NCI-H2196 treated with DMSO at 0.1 percent for 48 hours (cell line): ENCODE measurements around the gene LRP1B.

Experiments
- DNase-seq: peaks from one replicate; lab custom pipeline; 2025; ENCODE audit not compliant: unreplicated experiment; lab: John Stamatoyannopoulos, UW

LRP1B gene

DNA sequence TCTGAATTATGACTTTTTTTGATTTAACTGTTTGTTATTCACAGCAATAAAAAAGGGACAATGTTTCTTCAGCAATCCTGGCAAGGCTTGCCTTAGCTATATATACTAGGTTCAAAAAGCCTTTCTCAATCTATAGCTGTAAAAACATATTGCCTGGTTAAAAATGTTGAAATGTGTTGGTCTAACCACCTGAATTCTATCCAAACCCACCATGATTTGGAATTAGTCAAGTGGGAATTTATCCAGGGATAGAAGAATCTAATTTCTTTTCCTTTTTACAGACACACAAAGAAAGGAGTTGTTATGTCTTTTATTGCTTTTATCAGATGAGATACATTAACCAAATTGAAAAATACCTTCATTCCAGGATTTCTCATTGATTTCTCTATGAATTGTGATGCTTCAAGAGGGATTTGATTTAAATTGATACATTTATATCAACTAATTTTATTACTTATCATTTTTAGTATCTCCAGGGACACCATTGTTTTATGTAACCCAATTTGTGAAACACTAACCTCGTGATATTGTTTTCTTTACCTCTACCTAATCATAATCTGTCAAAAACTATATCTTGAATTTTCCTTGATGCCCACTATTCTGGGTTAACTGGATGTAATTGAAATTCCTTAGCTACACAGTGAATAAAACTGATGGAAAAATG lies 88.1 kb downstream of the LRP1B start:
- DNase-seq: no peak

DNA sequence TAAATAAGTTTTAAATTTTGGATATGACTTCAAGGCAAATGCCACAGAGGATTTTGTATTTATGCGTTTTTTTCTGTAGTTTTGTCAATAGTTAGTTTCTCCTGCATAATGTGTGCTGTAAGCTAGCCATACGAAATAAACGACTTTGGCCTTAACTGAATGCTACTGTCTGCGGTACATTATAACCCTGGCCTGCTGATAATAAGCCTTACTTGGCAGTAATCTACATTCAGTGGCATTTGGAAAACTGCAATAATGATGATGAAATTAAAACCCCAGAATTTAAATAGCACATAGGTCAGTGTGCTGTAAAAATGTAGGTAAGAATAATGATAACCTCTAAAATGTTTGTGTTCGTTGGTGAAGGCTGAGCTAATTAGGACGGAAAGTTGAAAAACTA lies 88.8 kb downstream of the LRP1B start:
- DNase-seq: no peak

DNA sequence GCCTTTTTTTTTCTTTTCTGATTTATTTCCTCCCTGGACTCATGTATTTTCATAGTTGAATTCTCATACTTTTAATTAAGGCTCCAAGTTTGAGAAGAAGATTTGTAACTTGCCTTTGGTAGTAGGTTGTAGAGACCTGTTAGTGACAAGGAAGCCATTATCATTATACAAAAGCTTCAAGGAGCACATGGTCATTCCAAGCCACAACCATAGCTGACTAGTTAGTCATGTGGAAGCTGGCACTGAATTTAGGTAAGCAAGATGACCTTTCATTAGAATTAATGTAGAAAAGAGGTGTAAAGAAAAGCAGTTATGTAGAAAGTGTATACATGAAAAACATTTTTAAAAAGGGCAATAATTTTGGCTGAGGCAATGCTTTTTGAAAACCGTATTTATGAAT lies 89.7 kb downstream of the LRP1B start:
- no peak for DNase-seq

DNA sequence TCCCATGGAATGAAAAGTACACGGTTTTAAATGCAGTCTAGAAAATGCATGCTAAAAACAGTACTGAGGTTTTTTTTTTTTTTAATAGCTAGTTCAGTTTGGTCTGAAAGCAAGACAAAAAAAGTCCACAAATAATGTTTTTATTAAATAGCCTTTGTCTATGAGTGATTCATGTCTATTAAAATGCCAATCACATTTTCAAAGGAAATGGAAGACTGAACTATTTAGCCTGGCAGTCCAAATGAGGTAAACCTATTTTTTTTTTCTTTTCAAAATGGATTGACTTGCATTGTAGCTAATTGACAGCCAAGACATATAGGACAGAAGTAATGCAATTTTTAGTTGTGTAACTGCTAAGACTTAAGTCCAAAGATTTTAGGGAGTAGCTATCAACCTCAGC lies 90.3 kb downstream of the LRP1B start:
- DNase-seq: no peak

GRCh38 chr2:142038826-142039225 lies 92.0 kb downstream of the LRP1B start:
- DNase-seq: no peak

GRCh38 chr2:142037744-142038143 lies 93.1 kb downstream of the LRP1B start:
- no peak for DNase-seq

- no peak for DNase-seq
These were observed 93.8 kb downstream of the LRP1B start for GRCh38 chr2:142037066-142037465.

DNA sequence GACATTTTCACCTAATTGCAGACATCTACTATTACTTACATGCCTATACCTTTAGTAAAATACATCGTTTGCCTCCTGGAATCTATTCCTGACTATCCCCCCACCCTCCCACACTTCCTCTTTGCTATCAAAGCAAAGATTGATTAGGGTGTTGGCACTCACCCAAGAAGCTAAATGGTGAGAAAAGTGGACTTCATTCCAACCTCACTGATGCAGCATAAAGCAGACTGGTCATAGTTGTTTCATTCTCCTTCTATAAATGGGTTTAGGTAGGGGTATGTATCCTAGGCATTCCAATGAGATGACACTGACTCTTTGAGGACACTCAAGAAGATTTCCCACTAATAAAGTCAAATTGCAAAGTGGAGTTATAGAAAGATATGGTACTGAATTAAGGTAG lies 97.4 kb downstream of the LRP1B start:
- DNase-seq: no peak

DNA sequence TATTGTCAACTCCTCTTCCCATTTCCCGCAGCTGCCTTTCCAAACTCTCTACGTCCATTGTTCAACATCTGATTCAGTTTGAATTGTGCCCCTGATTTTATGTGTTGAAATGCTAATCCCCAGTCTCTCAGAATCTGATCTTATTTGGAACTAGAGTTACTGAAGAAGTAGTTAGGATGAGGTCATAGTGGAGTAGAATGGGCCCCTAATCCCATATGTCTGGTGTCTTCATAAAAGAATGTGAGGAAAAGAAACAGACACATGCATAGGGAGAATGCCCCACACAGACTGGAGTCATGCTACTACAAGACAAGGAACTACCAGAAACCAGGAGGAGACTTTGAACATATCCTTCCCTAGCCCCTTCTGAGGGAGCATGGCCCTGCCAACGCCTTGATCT lies 99.2 kb downstream of the LRP1B start:
- no peak for DNase-seq

DNA sequence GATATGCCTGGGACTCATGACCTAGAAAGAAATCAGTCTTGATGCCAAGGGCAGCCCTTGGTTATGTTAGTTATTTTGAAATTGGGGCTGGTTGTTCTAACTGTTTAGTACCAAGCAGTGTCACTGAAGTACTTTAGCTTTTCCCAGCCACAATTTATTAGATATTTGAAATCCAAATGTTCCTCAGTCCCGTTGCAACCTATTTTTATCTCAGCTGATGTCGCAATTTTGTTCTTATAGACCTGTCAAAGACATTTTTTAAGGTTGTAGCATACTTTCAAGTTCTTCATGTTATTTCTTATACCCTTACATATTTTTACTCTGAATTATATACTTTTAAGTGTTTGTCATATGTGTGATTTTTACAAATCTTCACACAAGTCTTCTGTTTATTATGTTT lies 100.1 kb downstream of the LRP1B start:
- DNase-seq: no peak

DNA sequence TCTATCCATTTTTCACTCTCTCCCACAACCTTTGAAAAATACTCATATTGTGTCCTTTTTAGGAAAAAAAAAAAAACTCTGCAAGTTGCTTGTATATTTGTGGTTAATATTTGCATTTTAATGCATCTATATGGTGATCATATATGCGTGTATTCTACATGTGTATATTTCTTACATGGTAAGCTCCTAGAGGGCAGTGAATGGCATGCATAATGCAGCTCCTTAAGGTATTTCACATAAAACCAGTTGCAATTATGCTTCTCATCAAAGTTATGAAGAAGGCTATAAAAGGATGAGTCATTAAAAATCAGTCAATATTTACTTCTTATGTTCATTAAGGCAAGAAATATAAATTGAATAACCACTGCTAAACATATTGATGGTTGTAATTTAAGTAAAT lies 100.8 kb downstream of the LRP1B start:
- DNase-seq: no peak

- no peak for DNase-seq
These were observed 105.4 kb downstream of the LRP1B start for GRCh38 chr2:142025394-142025793.

- DNase-seq: no peak
These were observed 110.4 kb downstream of the LRP1B start for GRCh38 chr2:142020368-142020767.

GRCh38 chr2:142014536-142014935 lies 116.3 kb downstream of the LRP1B start:
- DNase-seq: no peak

GRCh38 chr2:142012797-142013196 lies 118.0 kb downstream of the LRP1B start:
- DNase-seq: no peak

GRCh38 chr2:142010477-142011270 lies 120.1 kb downstream of the LRP1B start:
- no peak for DNase-seq

DNA sequence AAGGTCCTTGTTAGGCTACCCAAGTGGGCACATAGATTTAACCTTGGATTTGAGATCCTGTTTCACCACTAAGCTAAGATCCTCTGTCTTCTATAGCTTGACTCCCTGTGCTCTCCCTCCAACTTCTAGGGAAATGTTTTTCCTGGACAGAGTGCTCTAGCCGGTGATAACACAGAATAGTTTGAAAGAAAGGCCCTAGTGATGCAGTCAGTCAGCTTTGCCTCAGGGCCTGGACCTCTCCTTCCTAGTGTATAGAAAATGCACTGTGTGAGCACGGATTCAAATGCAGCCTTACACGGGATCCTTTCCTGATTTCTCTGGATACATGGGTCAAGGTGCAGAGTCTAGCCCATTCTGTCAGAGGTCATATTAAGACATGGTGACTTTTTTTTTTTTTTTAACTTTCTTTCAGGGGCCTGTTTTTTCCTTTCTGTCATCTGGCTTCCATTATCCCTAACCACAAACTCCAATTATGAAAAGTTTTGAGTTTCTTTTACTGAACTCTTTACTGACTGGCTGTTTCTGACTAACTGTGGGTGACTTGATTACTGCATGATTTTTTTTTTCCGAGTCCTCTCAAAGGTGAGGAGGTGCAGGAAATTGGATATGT lies 122.6 kb downstream of the LRP1B start:
- DNase-seq: no peak

GRCh38 chr2:141994066-141994465 lies 136.8 kb downstream of the LRP1B start:
- no peak for DNase-seq

- no peak for DNase-seq
These were observed 138.1 kb downstream of the LRP1B start for GRCh38 chr2:141992695-141993094.

DNA sequence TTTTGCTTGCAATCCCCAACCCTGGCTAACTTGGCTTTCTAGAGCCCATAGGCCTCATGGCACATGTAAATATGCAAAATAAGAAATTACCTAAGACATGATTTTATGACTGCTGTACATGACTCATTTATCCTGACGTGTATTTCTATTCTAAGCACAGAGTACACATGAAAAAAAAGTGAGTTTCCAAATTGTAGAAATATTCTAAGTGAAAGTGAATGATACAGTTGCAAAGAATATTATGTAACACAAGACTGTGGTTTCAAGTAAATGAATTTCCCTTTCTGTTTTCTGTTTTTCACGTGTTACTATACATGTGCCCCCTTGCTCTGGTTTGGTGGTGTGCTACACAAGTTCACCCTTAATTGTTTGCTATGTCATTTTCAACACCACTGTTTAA lies 162.4 kb downstream of the LRP1B start:
- DNase-seq: no peak

DNA sequence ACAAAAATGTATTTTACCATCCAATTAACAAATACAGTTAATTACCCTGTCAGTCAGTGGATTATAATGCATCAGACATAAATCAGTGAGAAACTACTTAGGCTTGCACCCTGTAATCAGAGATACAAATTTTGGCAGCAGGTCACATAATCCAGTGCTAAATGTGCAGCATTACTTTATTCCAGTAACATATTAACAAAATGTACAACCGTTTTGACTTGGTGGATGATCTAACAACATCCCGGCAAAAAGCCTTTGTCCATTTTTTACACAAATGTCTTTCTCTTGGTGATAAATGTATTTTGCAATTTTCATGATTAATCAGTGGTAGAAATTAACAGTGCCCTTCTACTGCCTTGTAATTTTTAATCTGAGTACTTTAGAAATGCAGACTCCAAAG lies 162.8 kb downstream of the LRP1B start:
- no peak for DNase-seq

GRCh38 chr2:141967503-141967902 lies 163.3 kb downstream of the LRP1B start:
- no peak for DNase-seq
